ENCODE results near the gene NR3C2.

The NR3C2 gene

GRCh38 chr4:148064451-148064850 is 377.8 kb downstream of the NR3C2 start:
- H3K4me3 ChIP-seq (ENCODE audit: low read length): no peak overlapping the region
- TF ChIP-seq, protein P1, sequence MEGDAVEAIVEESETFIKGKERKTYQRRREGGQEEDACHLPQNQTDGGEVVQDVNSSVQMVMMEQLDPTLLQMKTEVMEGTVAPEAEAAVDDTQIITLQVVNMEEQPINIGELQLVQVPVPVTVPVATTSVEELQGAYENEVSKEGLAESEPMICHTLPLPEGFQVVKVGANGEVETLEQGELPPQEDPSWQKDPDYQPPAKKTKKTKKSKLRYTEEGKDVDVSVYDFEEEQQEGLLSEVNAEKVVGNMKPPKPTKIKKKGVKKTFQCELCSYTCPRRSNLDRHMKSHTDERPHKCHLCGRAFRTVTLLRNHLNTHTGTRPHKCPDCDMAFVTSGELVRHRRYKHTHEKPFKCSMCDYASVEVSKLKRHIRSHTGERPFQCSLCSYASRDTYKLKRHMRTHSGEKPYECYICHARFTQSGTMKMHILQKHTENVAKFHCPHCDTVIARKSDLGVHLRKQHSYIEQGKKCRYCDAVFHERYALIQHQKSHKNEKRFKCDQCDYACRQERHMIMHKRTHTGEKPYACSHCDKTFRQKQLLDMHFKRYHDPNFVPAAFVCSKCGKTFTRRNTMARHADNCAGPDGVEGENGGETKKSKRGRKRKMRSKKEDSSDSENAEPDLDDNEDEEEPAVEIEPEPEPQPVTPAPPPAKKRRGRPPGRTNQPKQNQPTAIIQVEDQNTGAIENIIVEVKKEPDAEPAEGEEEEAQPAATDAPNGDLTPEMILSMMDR (conservative IDR thresholded peaks at IDR 0.05; ENCODE audit: low read depth, low read length): no peak
- DNase-seq (ENCODE audit: low read depth): no peak

GRCh38 chr4:148062301-148062950 is 379.8 kb downstream of the NR3C2 start:
- H3K4me3 ChIP-seq (ENCODE audit: low read length): no peak overlapping the region
- TF ChIP-seq, protein P1 (conservative IDR thresholded peaks at IDR 0.05; ENCODE audit: low read depth, low read length): no peak
- no peak for DNase-seq (ENCODE audit: low read depth)

- TF ChIP-seq, protein P1 (conservative IDR thresholded peaks at IDR 0.05; ENCODE audit: low read depth, low read length): no peak
- no peak overlapping the region for H3K4me3 ChIP-seq (ENCODE audit: low read length)
- no peak for DNase-seq (ENCODE audit: low read depth)
Measured at GRCh38 chr4:148061795-148062194, 380.4 kb downstream of the NR3C2 start.

DNA sequence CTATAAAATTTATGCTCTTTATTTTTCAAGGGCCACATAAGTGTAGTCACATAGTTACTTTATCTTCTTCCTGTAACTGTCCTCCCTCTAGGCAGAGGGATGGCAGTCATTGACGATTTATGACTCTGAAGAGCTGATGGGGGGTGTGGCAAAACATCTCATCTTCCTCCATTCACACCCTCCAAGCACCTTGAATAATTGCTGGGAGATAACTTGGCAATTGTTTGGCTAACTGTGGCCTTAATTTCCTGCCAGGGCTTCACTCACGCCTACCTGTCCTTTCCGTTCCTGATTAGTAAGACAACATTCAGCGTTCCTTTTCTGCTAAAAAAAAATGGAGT is 381.1 kb downstream of the NR3C2 start:
- H3K4me3 ChIP-seq (ENCODE audit: low read length): no peak overlapping the region
- TF ChIP-seq, protein P1 (conservative IDR thresholded peaks at IDR 0.05; ENCODE audit: low read depth, low read length): no peak
- no peak for DNase-seq (ENCODE audit: low read depth)

- TF ChIP-seq, protein P1 (conservative IDR thresholded peaks at IDR 0.05; ENCODE audit: low read depth, low read length): no peak
- no peak overlapping the region for H3K4me3 ChIP-seq (ENCODE audit: low read length)
- no peak for DNase-seq (ENCODE audit: low read depth)
Measured at GRCh38 chr4:148060264-148061140, 381.7 kb downstream of the NR3C2 start.

DNA sequence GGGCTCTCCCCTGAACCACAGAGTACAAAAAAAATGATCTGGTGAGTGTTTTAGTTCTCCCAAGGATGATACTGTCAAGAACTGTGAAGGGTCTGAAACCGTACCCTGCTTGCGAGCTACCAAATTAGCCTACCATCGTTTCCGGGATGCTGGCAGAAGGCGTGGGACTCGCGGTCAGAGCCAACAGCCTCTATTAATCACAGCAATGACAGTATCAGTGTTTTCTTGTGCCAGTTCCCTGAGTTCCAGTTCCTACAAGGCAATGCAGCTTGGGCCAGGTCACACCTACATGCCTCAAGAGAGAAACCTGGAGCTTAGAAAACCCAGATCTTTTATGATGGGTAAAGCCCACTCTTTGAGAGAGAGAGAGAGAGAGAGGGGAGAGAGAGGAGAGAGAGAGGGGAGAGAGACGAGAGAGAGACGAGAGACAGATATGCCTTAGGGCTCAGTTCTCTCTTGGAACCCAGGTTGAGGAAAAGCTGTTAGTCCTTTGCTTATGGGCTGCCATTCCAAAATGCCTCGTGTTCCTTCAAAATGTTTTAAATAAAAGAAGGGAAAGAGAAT is 382.5 kb downstream of the NR3C2 start:
- no peak for DNase-seq (ENCODE audit: low read depth)
- TF ChIP-seq, protein P1 (conservative IDR thresholded peaks at IDR 0.05; ENCODE audit: low read depth, low read length): no peak
- no peak overlapping the region for H3K4me3 ChIP-seq (ENCODE audit: low read length)
